ENCODE results near the gene ANTKMT. TPM values are rescaled to one million over a fixed set of nuclear protein-coding genes. Genes with fewer than 3 reads are reported as not detected.

The ANTKMT gene
- total RNA-seq, 1 donor from 2014 or later: 7.5 TPM

DNA sequence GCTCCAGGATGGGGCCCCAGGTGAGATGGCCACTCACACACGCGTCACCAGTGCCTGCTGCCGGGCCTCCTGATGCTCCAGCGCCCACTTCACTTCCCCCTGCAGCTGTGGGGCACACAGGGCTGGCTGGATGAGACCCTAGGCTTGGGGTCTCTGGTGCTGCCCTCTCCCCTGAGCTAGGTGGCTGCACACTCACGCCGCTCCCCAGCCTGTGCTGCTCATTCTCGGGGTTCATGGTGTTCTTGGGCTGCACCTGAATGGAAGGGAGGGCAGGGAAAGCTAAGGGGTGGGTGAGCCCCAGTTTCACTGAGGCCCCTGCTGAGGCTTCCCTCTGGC lies 4.1 kb downstream of the ANTKMT start:
- no peak for DNase-seq (ENCODE audit: low spot score)

DNA sequence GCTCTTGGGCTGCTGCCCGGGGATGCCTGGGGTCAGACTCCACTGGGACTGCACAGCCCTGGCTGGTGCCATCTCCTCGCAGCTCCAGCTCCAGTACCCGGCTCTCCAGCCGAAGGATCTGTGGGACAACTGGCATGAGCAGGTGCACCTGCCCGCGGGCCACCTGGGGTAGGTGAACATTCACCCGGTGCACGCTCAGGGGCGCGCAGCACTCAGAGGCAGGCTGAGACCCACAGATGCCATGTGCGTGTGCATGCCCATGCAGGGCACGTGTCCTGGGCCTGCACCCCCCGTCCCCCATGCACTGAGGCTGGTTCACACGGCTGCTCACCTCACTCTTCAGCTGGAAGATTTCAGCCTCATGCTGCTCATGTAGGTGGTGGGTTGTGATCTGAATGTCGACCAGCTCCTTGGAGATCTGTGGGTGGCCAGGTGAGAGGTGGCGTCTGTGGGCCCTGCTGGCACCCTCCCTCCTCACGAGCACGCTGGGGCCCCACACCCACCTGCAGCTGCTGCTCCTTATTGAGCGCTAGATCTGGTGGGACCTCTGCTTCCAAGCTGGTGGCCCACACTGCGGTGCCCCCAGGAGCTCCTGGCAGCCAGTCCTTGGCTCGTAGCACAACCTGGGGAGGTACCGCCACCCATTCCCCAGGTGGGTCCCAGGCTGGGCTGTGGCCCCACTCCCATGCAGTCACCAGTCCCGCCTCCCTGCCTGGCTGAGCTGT lies 4.7 kb downstream of the ANTKMT start:
- H2AFZ ChIP-seq (replicated peaks): no peak overlapping the region
- peaks cover 41% of the 10 kb centered on the region for H3F3A ChIP-seq (ENCODE audit: low read depth)
- H3K4me1 ChIP-seq: peaks cover 8% of the 10 kb centered on the region
- Mint-ChIP-seq H3K9me3 (no peaks in the 10 kb centered on the region), H3K4me1 (no peaks in the 10 kb centered on the region), H3K27me3 (ENCODE audit: insufficient read depth, low read depth) (peaks cover 8% of the 10 kb centered on the region), H3K36me3 (no peaks in the 10 kb centered on the region), H3K4me3 (peak overlapping the region; percentile 30), H3K27ac (no peak overlapping the region)
- no peak overlapping the region for H3K9ac ChIP-seq
- no peak overlapping the region for H3K4me2 ChIP-seq
- H3K27ac ChIP-seq: no peak overlapping the region
- no peaks in the 10 kb centered on the region for H3K79me2 ChIP-seq (ENCODE audit: low read depth)
- TF ChIP-seq EZH2 (IDR thresholded peaks at IDR 0.05) (no peak), EZH2phosphoT487 (IDR thresholded peaks at IDR 0.05) (no peak)
- TF ChIP-seq, protein P1, sequence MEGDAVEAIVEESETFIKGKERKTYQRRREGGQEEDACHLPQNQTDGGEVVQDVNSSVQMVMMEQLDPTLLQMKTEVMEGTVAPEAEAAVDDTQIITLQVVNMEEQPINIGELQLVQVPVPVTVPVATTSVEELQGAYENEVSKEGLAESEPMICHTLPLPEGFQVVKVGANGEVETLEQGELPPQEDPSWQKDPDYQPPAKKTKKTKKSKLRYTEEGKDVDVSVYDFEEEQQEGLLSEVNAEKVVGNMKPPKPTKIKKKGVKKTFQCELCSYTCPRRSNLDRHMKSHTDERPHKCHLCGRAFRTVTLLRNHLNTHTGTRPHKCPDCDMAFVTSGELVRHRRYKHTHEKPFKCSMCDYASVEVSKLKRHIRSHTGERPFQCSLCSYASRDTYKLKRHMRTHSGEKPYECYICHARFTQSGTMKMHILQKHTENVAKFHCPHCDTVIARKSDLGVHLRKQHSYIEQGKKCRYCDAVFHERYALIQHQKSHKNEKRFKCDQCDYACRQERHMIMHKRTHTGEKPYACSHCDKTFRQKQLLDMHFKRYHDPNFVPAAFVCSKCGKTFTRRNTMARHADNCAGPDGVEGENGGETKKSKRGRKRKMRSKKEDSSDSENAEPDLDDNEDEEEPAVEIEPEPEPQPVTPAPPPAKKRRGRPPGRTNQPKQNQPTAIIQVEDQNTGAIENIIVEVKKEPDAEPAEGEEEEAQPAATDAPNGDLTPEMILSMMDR (IDR thresholded peaks at IDR 0.05): no peak
- no peak overlapping the region for H3K4me3 ChIP-seq
- no peaks in the 10 kb centered on the region for H3K36me3 ChIP-seq
- no peak for DNase-seq (ENCODE audit: low spot score)
- H3K9me3 ChIP-seq (ENCODE audit: low read depth): no peaks in the 10 kb centered on the region
- peaks cover 45% of the 10 kb centered on the region for H3K27me3 ChIP-seq
- H4K20me1 ChIP-seq (ENCODE audit: low read depth): peaks cover 37% of the 10 kb centered on the region

More for the DNA sequence above, 4.1 kb downstream of the ANTKMT start:
- Histone ChIP-seq H3K4me2 (no peak overlapping the region), H3K79me2 (ENCODE audit: low read depth) (no peaks in the 10 kb centered on the region), H3K27ac (no peak overlapping the region), H3K9ac (no peak overlapping the region), H3F3A (ENCODE audit: low read depth) (peaks cover 47% of the 10 kb centered on the region), H3K36me3 (no peaks in the 10 kb centered on the region), H3K4me1 (peaks cover 10% of the 10 kb centered on the region), H2AFZ (replicated peaks) (no peak overlapping the region), H4K20me1 (ENCODE audit: low read depth) (peaks cover 43% of the 10 kb centered on the region), H3K9me3 (ENCODE audit: low read depth) (no peaks in the 10 kb centered on the region), H3K27me3 (peaks cover 45% of the 10 kb centered on the region), H3K4me3 (no peak overlapping the region)
- H3K36me3 Mint-ChIP-seq: no peaks in the 10 kb centered on the region
- no peak overlapping the region for H3K27ac Mint-ChIP-seq
- no peaks in the 10 kb centered on the region for H3K9me3 Mint-ChIP-seq
- peaks cover 14% of the 10 kb centered on the region for H3K27me3 Mint-ChIP-seq (ENCODE audit: insufficient read depth, low read depth)
- peaks cover 3% of the 10 kb centered on the region for H3K4me1 Mint-ChIP-seq
- TF ChIP-seq, protein P1 (IDR thresholded peaks at IDR 0.05): no peak
- TF ChIP-seq EZH2phosphoT487 (IDR thresholded peaks at IDR 0.05) (no peak), EZH2 (IDR thresholded peaks at IDR 0.05) (no peak)
- no peak overlapping the region for H3K4me3 Mint-ChIP-seq

DNA sequence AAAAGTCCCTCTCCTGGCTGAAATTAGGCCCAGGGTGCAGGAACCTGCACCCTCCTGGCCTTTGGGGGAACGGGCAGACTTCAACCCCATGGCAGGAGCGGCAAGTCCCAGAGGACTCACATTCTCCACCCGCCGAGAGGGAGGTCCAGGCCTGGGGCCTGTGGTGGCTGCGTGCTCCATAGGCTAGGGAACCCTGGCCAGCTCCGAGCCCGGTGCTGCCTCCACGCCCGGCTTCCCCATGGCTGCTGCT lies 5.2 kb downstream of the ANTKMT start:
- DNase-seq (ENCODE audit: low spot score): peak; percentile 44
- Histone ChIP-seq H4K20me1 (ENCODE audit: low read depth) (peaks cover 37% of the 10 kb centered on the region), H3K4me1 (peaks cover 8% of the 10 kb centered on the region), H3K36me3 (no peaks in the 10 kb centered on the region), H3K4me3 (no peak overlapping the region), H3K9ac (no peak overlapping the region), H2AFZ (replicated peaks) (no peak overlapping the region), H3K79me2 (ENCODE audit: low read depth) (no peaks in the 10 kb centered on the region), H3K27ac (no peak overlapping the region), H3K4me2 (no peak overlapping the region), H3K9me3 (ENCODE audit: low read depth) (no peaks in the 10 kb centered on the region), H3K27me3 (peaks cover 45% of the 10 kb centered on the region), H3F3A (ENCODE audit: low read depth) (peaks cover 36% of the 10 kb centered on the region)
- TF ChIP-seq EZH2 (IDR thresholded peaks at IDR 0.05) (no peak), EZH2phosphoT487 (IDR thresholded peaks at IDR 0.05) (no peak)
- TF ChIP-seq, protein P1 (IDR thresholded peaks at IDR 0.05): no peak
- Mint-ChIP-seq H3K27ac (no peak overlapping the region), H3K36me3 (no peaks in the 10 kb centered on the region), H3K9me3 (no peaks in the 10 kb centered on the region), H3K4me1 (no peaks in the 10 kb centered on the region), H3K4me3 (no peak overlapping the region), H3K27me3 (ENCODE audit: insufficient read depth, low read depth) (peaks cover 7% of the 10 kb centered on the region)
